Activated naive CD4-positive, alpha-beta T cell treated with anti-CD3 and anti-CD28 coated beads, Interleukin-2, amount 50 U/mL, for 24 hours (primary cell): ENCODE data around the gene CAP1.

Experiments used
- H3K27ac Mint-ChIP-seq: one replicate; pipeline ENCODE4 v1.8.0; 2021; ENCODE audit warnings: mild to moderate bottlenecking, mixed read lengths
- H3K27me3 Mint-ChIP-seq: one replicate; pipeline ENCODE4 v1.8.0; 2021; ENCODE audit warnings: mixed read lengths
- H3K36me3 Mint-ChIP-seq: one replicate; pipeline ENCODE4 v1.8.0; 2021; ENCODE audit warnings: mixed read lengths
- H3K4me1 Mint-ChIP-seq: one replicate; pipeline ENCODE4 v1.8.0; 2021; ENCODE audit warnings: mixed read lengths
- H3K4me3 Mint-ChIP-seq: one replicate; pipeline ENCODE4 v1.8.0; 2021; ENCODE audit warnings: mild to moderate bottlenecking, mixed read lengths
- H3K9me3 Mint-ChIP-seq: one replicate; pipeline ENCODE4 v1.8.0; 2021; ENCODE audit warnings: mixed read lengths

The CAP1 gene

GRCh38 chr1:40094466-40095110 lies 54.1 kb downstream of the CAP1 start:
- no peak overlapping the region for H3K4me3 Mint-ChIP-seq
- H3K9me3 Mint-ChIP-seq, result no peaks in the 10 kb centered on the region
- no peak overlapping the region for H3K27ac Mint-ChIP-seq
- H3K36me3 Mint-ChIP-seq, result peaks cover 19% of the 10 kb centered on the region
- H3K4me1 Mint-ChIP-seq, result peaks cover 38% of the 10 kb centered on the region
- H3K27me3 Mint-ChIP-seq, result no peaks in the 10 kb centered on the region

GRCh38 chr1:40095806-40096205 lies 55.3 kb downstream of the CAP1 start:
- H3K27me3 Mint-ChIP-seq, result no peaks in the 10 kb centered on the region
- peaks cover 16% of the 10 kb centered on the region for H3K36me3 Mint-ChIP-seq
- H3K4me3 Mint-ChIP-seq, result peak overlapping the region; percentile 93
- H3K9me3 Mint-ChIP-seq, result no peaks in the 10 kb centered on the region
- peak overlapping the region; percentile 52 for H3K27ac Mint-ChIP-seq
- H3K4me1 Mint-ChIP-seq, result peaks cover 38% of the 10 kb centered on the region

- peak overlapping the region; percentile 93 for H3K4me3 Mint-ChIP-seq
- H3K9me3 Mint-ChIP-seq, result no peaks in the 10 kb centered on the region
- peaks cover 13% of the 10 kb centered on the region for H3K36me3 Mint-ChIP-seq
- H3K27ac Mint-ChIP-seq, result peak overlapping the region; percentile 89
- H3K4me1 Mint-ChIP-seq, result peaks cover 38% of the 10 kb centered on the region
- no peaks in the 10 kb centered on the region for H3K27me3 Mint-ChIP-seq
Measured at GRCh38 chr1:40096646-40096976, 56.1 kb downstream of the CAP1 start.

- Mint-ChIP-seq H3K27ac (peak within 1 kb of the TSS; percentile 89), H3K27me3 (no peaks in the 10 kb centered on the region), H3K36me3 (peaks cover 13% of the 10 kb centered on the region)
Measured at GRCh38 chr1:40096977-40097782, 56.7 kb downstream of the CAP1 start, which contains the start of gene PPT1. PPT1 (minus strand) TSS chr1:40097252; CDS start chr1:40097238, 14 bp downstream.

GRCh38 chr1:40102038-40102437 lies 61.5 kb downstream of the CAP1 start:
- H3K27ac Mint-ChIP-seq, result no peak overlapping the region
- peaks cover 8% of the 10 kb centered on the region for H3K36me3 Mint-ChIP-seq
- peaks cover 9% of the 10 kb centered on the region for H3K9me3 Mint-ChIP-seq
- no peak overlapping the region for H3K4me3 Mint-ChIP-seq
- H3K4me1 Mint-ChIP-seq, result peaks cover 5% of the 10 kb centered on the region
- H3K27me3 Mint-ChIP-seq, result no peaks in the 10 kb centered on the region

More at GRCh38 chr1:40096977-40097782, 56.7 kb downstream of the CAP1 start, which contains the start of gene PPT1:
- Mint-ChIP-seq H3K4me3 (peak within 1 kb of the TSS; percentile 93), H3K4me1 (peaks cover 38% of the 10 kb centered on the region), H3K9me3 (peaks cover 1% of the 10 kb centered on the region)

- Mint-ChIP-seq H3K36me3 (peaks cover 8% of the 10 kb centered on the region), H3K4me3 (no peak overlapping the region), H3K27ac (no peak overlapping the region), H3K27me3 (no peaks in the 10 kb centered on the region), H3K4me1 (no peaks in the 10 kb centered on the region), H3K9me3 (peaks cover 9% of the 10 kb centered on the region)
Measured at GRCh38 chr1:40102896-40103295, 62.4 kb downstream of the CAP1 start.

- no peak overlapping the region for H3K27ac Mint-ChIP-seq
- H3K27me3 Mint-ChIP-seq, result peaks cover 8% of the 10 kb centered on the region
- H3K9me3 Mint-ChIP-seq, result peaks cover 16% of the 10 kb centered on the region
- peaks cover 13% of the 10 kb centered on the region for H3K36me3 Mint-ChIP-seq
- H3K4me1 Mint-ChIP-seq, result no peaks in the 10 kb centered on the region
- no peak overlapping the region for H3K4me3 Mint-ChIP-seq
Measured at GRCh38 chr1:40105028-40105427, 64.5 kb downstream of the CAP1 start.

GRCh38 chr1:40107290-40107959 lies 66.9 kb downstream of the CAP1 start:
- H3K27ac Mint-ChIP-seq, result peak overlapping the region; percentile 5

GRCh38 chr1:40110389-40110788 lies 69.9 kb downstream of the CAP1 start:
- Mint-ChIP-seq H3K9me3 (peaks cover 25% of the 10 kb centered on the region), H3K27me3 (peaks cover 14% of the 10 kb centered on the region), H3K4me3 (no peak overlapping the region), H3K27ac (no peak overlapping the region), H3K36me3 (peaks cover 15% of the 10 kb centered on the region), H3K4me1 (no peaks in the 10 kb centered on the region)

More at GRCh38 chr1:40107290-40107959, 66.9 kb downstream of the CAP1 start:
- H3K27me3 Mint-ChIP-seq, result peaks cover 14% of the 10 kb centered on the region
- H3K4me3 Mint-ChIP-seq, result no peak overlapping the region
- no peaks in the 10 kb centered on the region for H3K4me1 Mint-ChIP-seq
- H3K9me3 Mint-ChIP-seq, result peaks cover 28% of the 10 kb centered on the region
- peaks cover 21% of the 10 kb centered on the region for H3K36me3 Mint-ChIP-seq

GRCh38 chr1:40114400-40114799 lies 73.9 kb downstream of the CAP1 start:
- Mint-ChIP-seq H3K27ac (no peak overlapping the region), H3K4me3 (no peak overlapping the region), H3K27me3 (peaks cover 9% of the 10 kb centered on the region), H3K4me1 (no peaks in the 10 kb centered on the region), H3K36me3 (peaks cover 10% of the 10 kb centered on the region), H3K9me3 (peaks cover 18% of the 10 kb centered on the region)

- Mint-ChIP-seq H3K9me3 (no peaks in the 10 kb centered on the region), H3K36me3 (no peaks in the 10 kb centered on the region), H3K4me1 (no peaks in the 10 kb centered on the region), H3K27ac (no peak overlapping the region), H3K27me3 (peaks cover 2% of the 10 kb centered on the region), H3K4me3 (no peak overlapping the region)
Measured at GRCh38 chr1:40120128-40120527, 79.6 kb downstream of the CAP1 start.
